Stomach (tissue), 9 donors: ENCODE measurements around the gene CENPT. TPM values are rescaled to one million over a fixed set of nuclear protein-coding genes. Genes with fewer than 3 reads are reported as not detected.
A peak's percentile ranks its signal among the peaks of the same experiment; 100 is the strongest.
"Not testable (repeated sequence)": the region's sequence is repeated elsewhere in the genome, so short reads cannot be mapped to it uniquely, and the experiment has no call there.

Experiments used
- DNase-seq, 2 donors: peaks; one replicate each; pipeline versions ENCODE4 v3.0.0 to v3.0.0-alpha.2; 2013 to 2019
- H3K27ac ChIP-seq, 5 donors: fragments of 200-600 bp in 4 of 5; sonication (generic) in 4 of 5; one replicate each; pipeline ENCODE4 v1.5.1; 2013 to 2019; ENCODE audit warnings: mild to moderate bottlenecking in 1 of 5, moderate library complexity in 1 of 5
- H3K27me3 ChIP-seq, 3 donors: fragments of 200-600 bp; sonication (generic); one replicate each; pipeline ENCODE4 v1.5.1; 2017 to 2019; ENCODE audit warnings: mixed run types in 1 of 3
- H3K36me3 ChIP-seq, 4 donors: fragments of 200-600 bp; sonication (generic); 1 replicate in 3 of 4; 2 replicates in 1 of 4; pipeline ENCODE4 v1.5.1; 2016 to 2019
- H3K4me1 ChIP-seq, 4 donors: fragments of 200-600 bp; sonication (generic); one replicate each; pipeline ENCODE4 v1.5.1; 2016 to 2019
- H3K4me3 ChIP-seq, 4 donors: fragments of 200-600 bp; sonication (generic) in 3 of 4; one replicate each; pipeline ENCODE4 v1.5.1; 2016 to 2019; ENCODE audit warnings: mild to moderate bottlenecking in 1 of 4
- H3K9me3 ChIP-seq, 4 donors: fragments of 200-600 bp; sonication (generic); one replicate each; pipeline ENCODE4 v1.5.1; 2016 to 2019
- CTCF ChIP-seq, 7 experiments: fragments of 450-650 bp in 4 of 7; fragments of 200-600 bp in 3 of 7; sonication (generic) in 3 of 7; IDR thresholded peaks; one replicate each; pipeline ENCODE4 v1.5.1; 2016 to 2019; ENCODE audit warnings: antibody characterized with exemption in 7 of 7, control low read depth in 2 of 7, mild to moderate bottlenecking in 1 of 7
- EP300 ChIP-seq: sonication (generic); formaldehyde crosslinking; IDR thresholded peaks from one replicate; pipeline ENCODE4 v1.6.1; 2017; ENCODE audit warnings: antibody characterized with exemption
- POLR2A ChIP-seq, 4 donors: fragments of 450-650 bp; IDR thresholded peaks; one replicate each; pipeline ENCODE4 v1.6.1; 2016; ENCODE audit warnings: antibody characterized with exemption in 4 of 4, control low read depth in 2 of 4, mild to moderate bottlenecking in 1 of 4, moderate library complexity in 1 of 4
- POLR2AphosphoS5 ChIP-seq, 3 donors: sonication (generic); formaldehyde crosslinking; IDR thresholded peaks; one replicate each; pipeline ENCODE4 v1.6.1; 2016; ENCODE audit warnings: antibody characterized with exemption in 3 of 3
- WGBS, 5 donors: extraction: QIAGEN DNeasy Blood & Tissue Kit in 3 of 5; methylation state at CpG; one replicate each; pipeline versions ENCODE4 v1.1.5 to v1.1.7; 2013 to 2018; 5-methylcytosine and 5-hydroxymethylcytosine counted together
- intact Hi-C: fragments of 100-400 bp; cut with DNase I; formaldehyde crosslinking; loops from one replicate; pipeline ENCODE4 v1.15.1; 2023; ENCODE audit warnings: low total_unique reads
- polyA plus RNA-seq, 3 donors: library from polyadenylated mRNA; stranded (reverse); fragments of 200-250 nt; gene quantifications; one replicate each; pipeline ENCODE4 v1.2.3, GENCODE V29; 2013
- total RNA-seq, 5 donors: library from RNA; depleted of rRNA; stranded (reverse); fragments of >200 nt; gene quantifications; one replicate each; pipeline versions ENCODE4 v1.1.0 to v1.2.3, GENCODE V29; 2014 to 2016
- donor health status: healthy with polysubstance abuse.
- donor health status: Bipolar disorder and iron deficiency.
- donor health status: healthy.

The CENPT gene
- total and polyA plus RNA-seq, 8 donors = 27.4 to 80.7 (median 56.5) TPM

DNA sequence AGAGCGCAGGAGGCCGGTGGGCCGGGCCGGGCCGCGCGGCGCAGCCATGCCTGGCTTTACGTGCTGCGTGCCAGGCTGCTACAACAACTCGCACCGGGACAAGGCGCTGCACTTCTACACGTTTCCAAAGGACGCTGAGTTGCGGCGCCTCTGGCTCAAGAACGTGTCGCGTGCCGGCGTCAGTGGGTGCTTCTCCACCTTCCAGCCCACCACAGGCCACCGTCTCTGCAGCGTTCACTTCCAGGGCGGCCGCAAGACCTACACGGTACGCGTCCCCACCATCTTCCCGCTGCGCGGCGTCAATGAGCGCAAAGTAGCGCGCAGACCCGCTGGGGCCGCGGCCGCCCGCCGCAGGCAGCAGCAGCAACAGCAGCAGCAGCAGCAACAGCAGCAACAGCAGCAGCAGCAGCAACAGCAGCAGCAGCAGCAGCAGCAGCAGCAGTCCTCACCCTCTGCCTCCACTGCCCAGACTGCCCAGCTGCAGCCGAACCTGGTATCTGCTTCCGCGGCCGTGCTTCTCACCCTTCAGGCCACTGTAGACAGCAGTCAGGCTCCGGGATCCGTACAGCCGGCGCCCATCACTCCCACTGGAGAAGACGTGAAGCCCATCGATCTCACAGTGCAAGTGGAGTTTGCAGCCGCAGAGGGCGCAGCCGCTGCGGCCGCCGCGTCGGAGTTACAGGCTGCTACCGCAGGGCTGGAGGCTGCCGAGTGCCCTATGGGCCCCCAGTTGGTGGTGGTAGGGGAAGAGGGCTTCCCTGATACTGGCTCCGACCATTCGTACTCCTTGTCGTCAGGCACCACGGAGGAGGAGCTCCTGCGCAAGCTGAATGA, 4.8 kb downstream of the CENPT start:
- Histone ChIP-seq H3K9me3 (no peaks in the 10 kb centered on the region), H3K36me3 (no peaks in the 10 kb centered on the region), H3K27ac (peak overlapping the region; percentile 98 to 100 (median 99)), H3K4me1 (peaks cover 35 to 54% (median 49%) of the 10 kb centered on the region in 4 donors), H3K4me3 (peak overlapping the region; percentile 65 to 81 (median 78)), H3K27me3 (no peaks in the 10 kb centered on the region)
- intact Hi-C loops = no loop called here
- DNase-seq = peak; percentile 49 to 83
- WGBS, 5 donors = 0 to 2% (median 0%) methylated on average over 25 to 67 of the region's 67 CpGs
- TF ChIP-seq CTCF (IDR thresholded peaks at IDR 0.05) (peak in 1 of 7 experiments; percentile 9), POLR2AphosphoS5 (IDR thresholded peaks at IDR 0.05) (no peak)

DNA sequence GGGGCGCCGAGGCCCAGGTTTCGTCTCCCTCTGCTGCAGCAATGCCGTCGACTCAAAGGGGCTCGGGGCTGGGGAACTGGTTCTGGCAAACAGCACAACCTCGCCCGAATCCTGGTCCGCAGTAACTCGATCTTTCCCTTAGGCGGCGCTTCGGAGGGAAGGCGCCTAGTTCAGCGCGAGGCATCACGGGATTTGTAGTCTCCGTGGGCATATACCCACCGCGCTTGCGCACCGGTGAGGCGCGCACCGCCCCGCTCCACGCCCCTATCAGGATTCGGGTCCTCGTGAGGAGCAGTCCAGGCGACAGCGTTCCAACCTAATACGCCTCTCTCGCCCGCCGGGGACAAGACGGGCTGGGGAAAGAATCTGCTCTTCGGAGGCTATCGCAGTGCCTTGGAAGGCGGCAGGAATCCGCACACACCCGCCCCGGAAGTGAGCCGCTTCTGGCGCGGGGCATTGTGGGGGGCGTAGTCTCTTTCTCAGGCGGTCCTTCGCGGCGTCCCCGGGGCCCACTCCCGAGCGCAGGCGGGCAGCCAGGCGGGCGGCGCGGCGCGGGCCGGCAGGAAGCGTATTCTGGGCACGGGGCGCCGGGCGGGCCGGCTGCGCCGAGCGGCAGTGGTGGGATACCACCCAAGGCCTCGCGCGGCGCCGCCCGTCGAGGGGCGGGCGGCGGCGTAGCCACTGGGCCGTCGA, 5.5 kb downstream of the CENPT start, which contains the start of gene THAP11:
TSS of gene THAP11 (plus strand) at position 505 of the 693 bp plus-strand sequence. CDS start 235 bp downstream, outside the sequence.
- DNase-seq = peak; percentile 96 to 98
- Histone ChIP-seq H3K9me3 (no peaks in the 10 kb centered on the region), H3K36me3 (no peaks in the 10 kb centered on the region), H3K27ac (peak within 1 kb of the TSS; percentile 98 to 100 (median 99)), H3K4me1 (peaks cover 31 to 47% (median 45%) of the 10 kb centered on the region in 4 donors), H3K27me3 (no peaks in the 10 kb centered on the region), H3K4me3 (peak within 1 kb of the TSS; percentile 65 to 81 (median 78))
- WGBS, 5 donors = 0% methylated on average over 10 to 83 of the region's 83 CpGs
- intact Hi-C loops = no loop called here
- no peak for TF ChIP-seq POLR2A (IDR thresholded peaks at IDR 0.05)
- TF ChIP-seq EP300 = no peak
- TF ChIP-seq POLR2AphosphoS5 (IDR thresholded peaks at IDR 0.05) = peak; percentile 19 to 78 (median 68)
- peak in 5 of 7 experiments; percentile 83 to 95 (median 90) for TF ChIP-seq CTCF (IDR thresholded peaks at IDR 0.05)

- Histone ChIP-seq H3K9me3 (no peaks in the 10 kb centered on the region), H3K4me3 (peak overlapping the region; percentile 65 to 81 (median 78)), H3K27ac (peak overlapping the region; percentile 98 to 100 (median 99)), H3K36me3 (no peaks in the 10 kb centered on the region), H3K27me3 (no peaks in the 10 kb centered on the region), H3K4me1 (peaks cover 31 to 46% (median 45%) of the 10 kb centered on the region in 4 donors)
- no peak for TF ChIP-seq POLR2A (IDR thresholded peaks at IDR 0.05)
- no peak for TF ChIP-seq POLR2AphosphoS5 (IDR thresholded peaks at IDR 0.05)
- no peak for TF ChIP-seq EP300
- TF ChIP-seq CTCF (IDR thresholded peaks at IDR 0.05) = no peak
- no peak for DNase-seq
- 35 to 48% (median 43%) methylated on average over 17 of the region's 17 CpGs for WGBS, 5 donors
- intact Hi-C loops = no loop called here
Observed at GRCh38 chr16:67841198-67841815, 6.2 kb downstream of the CENPT start.

DNA sequence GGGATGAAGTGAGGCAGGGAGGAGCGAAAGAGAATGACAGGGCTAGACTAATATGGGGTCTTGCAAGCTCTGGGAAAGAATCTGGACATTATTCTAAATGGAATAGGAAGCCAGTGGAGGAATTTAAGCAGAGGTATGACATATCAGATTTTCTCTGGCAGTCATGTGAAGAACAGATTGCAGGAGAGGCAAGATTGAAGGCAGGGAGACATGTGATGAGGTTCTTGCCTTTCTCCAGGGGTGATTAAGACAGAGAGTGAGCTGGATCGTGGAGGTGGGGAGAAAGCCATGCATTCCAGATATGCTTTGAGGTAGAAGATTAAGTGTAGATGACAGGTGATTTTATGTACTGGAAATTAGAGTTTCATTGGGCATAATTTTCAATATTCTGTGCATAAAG, 9.7 kb downstream of the CENPT start:
- DNase-seq = no peak
- Histone ChIP-seq H3K27me3 (no peaks in the 10 kb centered on the region), H3K36me3 (no peaks in the 10 kb centered on the region), H3K4me1 (peaks cover 9 to 24% (median 22%) of the 10 kb centered on the region in 4 donors), H3K27ac (no peak overlapping the region), H3K9me3 (no peaks in the 10 kb centered on the region), H3K4me3 (no peak overlapping the region)
- intact Hi-C loops = no loop called here
- TF ChIP-seq POLR2AphosphoS5 (IDR thresholded peaks at IDR 0.05) = no peak
- no peak for TF ChIP-seq EP300
- no peak for TF ChIP-seq POLR2A (IDR thresholded peaks at IDR 0.05)
- no peak for TF ChIP-seq CTCF (IDR thresholded peaks at IDR 0.05)
- 77 to 92% (median 85%) methylated on average over 2 of the region's 2 CpGs for WGBS, 5 donors

DNA sequence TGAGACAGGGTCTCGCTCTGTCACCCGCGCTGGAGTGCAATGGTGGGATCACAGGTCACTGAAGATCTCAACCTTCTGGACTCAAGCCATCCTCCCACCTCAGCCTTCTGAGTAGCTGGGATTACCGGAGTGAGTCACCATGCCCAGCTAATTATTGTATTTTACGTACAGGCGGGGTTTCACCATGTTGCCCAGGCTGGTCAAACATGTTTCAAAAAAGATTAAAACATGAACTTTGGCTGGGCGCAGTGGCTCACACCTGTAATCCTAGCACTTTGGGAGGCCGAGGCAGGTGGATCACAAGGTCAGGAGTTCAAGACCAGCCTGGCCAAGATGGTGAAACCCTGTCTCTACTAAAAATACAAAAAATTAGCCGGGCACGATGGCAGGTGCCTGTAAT, 10.3 kb downstream of the CENPT start:
- H3K4me3 ChIP-seq, H3K9me3 ChIP-seq, H3K36me3 ChIP-seq, intact Hi-C loops, H3K27me3 ChIP-seq, H3K27ac ChIP-seq: not testable (repeated sequence)
- peaks cover 15 to 26% (median 24%) of the 10 kb centered on the region in 4 donors for H3K4me1 ChIP-seq
- WGBS, 5 donors = 62 to 87% (median 74%) methylated on average over 10 of the region's 10 CpGs
- DNase-seq = peak in 1 of 2 donors; percentile 37
